Panc1 (cell line): ENCODE measurements around the gene NPHP4. TPM values are rescaled to one million over a fixed set of nuclear protein-coding genes. Genes with fewer than 3 reads are reported as not detected.

Source experiments
- ATAC-seq: fragments of 200-7000 bp; cut with Tn5 transposase; 2 replicates; pipeline ENCODE4 v1.9.1; 2020; ENCODE audit warnings: mild to moderate bottlenecking, moderate library complexity
- BruUV-seq: library from RNA; stranded (reverse); fragments of 400-500 nt; replicated peaks from 2 replicates; lab custom pipeline; 2021; lab: Mats Ljungman, UMichigan
- CTCF ChIA-PET: fragments of 300-600 bp; sonication (Branson Sonifier 250); formaldehyde crosslinking; loops from one replicate; lab custom pipeline; 2022; ENCODE audit warnings: antibody characterized with exemption; lab: Charles Lee
- POLR2A ChIA-PET: fragments of 300-600 bp; sonication (Branson Sonifier 250); formaldehyde crosslinking; loops from one replicate; lab custom pipeline; 2022; ENCODE audit warnings: antibody characterized with exemption; lab: Charles Lee
- DNase-seq: peaks from one replicate; pipeline ENCODE4 v3.0.0-alpha.2; 2010; ENCODE audit warnings: low read depth, low spot score
- H3K27ac ChIP-seq: 2 replicates; pipeline ENCODE4 v1.5.1; 2011; ENCODE audit warnings: mild to moderate bottlenecking, low read length, inconsistent platforms
- H3K27me3 ChIP-seq: fragments of 200-500 bp; sonication (Bioruptor generic); 2 replicates; pipeline ENCODE4 v1.6.0; 2014; ENCODE audit warnings: low read length, inconsistent platforms; ENCODE audit not compliant: control insufficient read depth, insufficient read depth
- H3K36me3 ChIP-seq: fragments of 200-500 bp; sonication (Bioruptor generic); 2 replicates; pipeline ENCODE4 v1.5.1; 2014; ENCODE audit warnings: inconsistent platforms, mild to moderate bottlenecking, low read length, moderate library complexity; ENCODE audit not compliant: control insufficient read depth, insufficient read depth
- H3K4me1 ChIP-seq: 2 replicates; pipeline ENCODE4 v1.5.1; 2011; ENCODE audit warnings: inconsistent platforms, mild to moderate bottlenecking, low read length, moderate library complexity; ENCODE audit not compliant: control insufficient read depth, insufficient read depth
- H3K4me3 ChIP-seq, 2 experiments: 2 replicates each; pipeline ENCODE4 v1.5.1; 2011 to 2012; ENCODE audit warnings: low read depth in 2 of 2, low read length in 2 of 2, mild to moderate bottlenecking in 2 of 2, inconsistent platforms in 1 of 2, moderate library complexity in 1 of 2
- H3K9me3 ChIP-seq: fragments of 200-500 bp; sonication (Bioruptor generic); 2 replicates; pipeline ENCODE4 v1.5.1; 2014; ENCODE audit warnings: low read depth, mild to moderate bottlenecking, inconsistent platforms, low read length, moderate library complexity; ENCODE audit not compliant: control insufficient read depth, insufficient read depth
- CTCF ChIP-seq: fragments of 450-650 bp; IDR thresholded peaks from 2 replicates; pipeline ENCODE4 v1.5.1; 2017; ENCODE audit warnings: mild to moderate bottlenecking
- POLR2AphosphoS5 ChIP-seq: IDR thresholded peaks from 2 replicates; pipeline ENCODE4 v1.6.1; 2012; ENCODE audit warnings: mild to moderate bottlenecking, low read depth, low read length, moderate library complexity
- SIN3A ChIP-seq: IDR thresholded peaks from 2 replicates; pipeline ENCODE4 v1.6.1; 2012; ENCODE audit warnings: low read depth, mild to moderate bottlenecking, low read length, moderate library complexity, borderline replicate concordance; ENCODE audit not compliant: insufficient read depth
- TCF7L2 ChIP-seq: IDR thresholded peaks from 2 replicates; pipeline ENCODE4 v1.6.1; 2011; ENCODE audit warnings: mild to moderate bottlenecking, low read depth, low read length, inconsistent platforms
- in situ Hi-C: cut with HindIII; loops from 2 replicates; pipeline ENCODE4 v1.10.0; 2016; ENCODE audit warnings: low sequenced_read_pairs, low pct_unique_long_range_greater_than_20kb
- intact Hi-C: fragments of 100-400 bp; cut with micrococcal nuclease; formaldehyde crosslinking; loops from one replicate; pipeline ENCODE4 v1.10.0; 2022; ENCODE audit not compliant: unreplicated experiment
- total RNA-seq: library from RNA; stranded (reverse); gene quantifications from one replicate; pipeline ENCODE4 v1.2.1, GENCODE V29; 2021; ENCODE audit not compliant: unreplicated experiment
- TF ChIP-seq, protein P1 (sequence below), 2 experiments: IDR thresholded peaks; 2 replicates each; pipeline ENCODE4 v1.6.1; 2011 to 2012; ENCODE audit warnings: low read depth in 2 of 2, control low read depth in 1 of 2, low read length in 1 of 2, mild to moderate bottlenecking in 1 of 2, moderate library complexity in 1 of 2; ENCODE audit not compliant: insufficient read depth in 1 of 2

The NPHP4 gene
- total RNA-seq, 1 experiment from 2014 or later: 20.1 TPM

DNA sequence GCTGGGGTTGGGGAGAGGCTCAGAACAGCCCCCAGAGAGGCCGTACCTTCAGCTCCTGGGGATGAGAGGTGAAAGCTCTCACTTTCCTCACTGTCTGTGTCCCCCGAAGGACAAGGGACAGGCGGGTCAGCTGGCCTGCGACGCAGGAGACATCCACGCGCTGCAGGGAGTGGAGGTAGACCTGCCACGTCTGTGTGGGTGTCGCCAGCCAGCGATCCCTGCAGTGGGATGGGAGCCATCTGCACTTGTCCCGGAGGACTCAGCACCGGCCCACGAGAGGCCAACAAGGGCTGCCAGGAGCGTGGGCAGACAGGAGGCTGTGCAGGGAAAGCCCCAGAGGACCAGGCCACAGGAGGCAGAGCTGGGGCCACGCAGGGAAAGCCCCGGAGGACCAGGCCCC is 127.2 kb downstream of the NPHP4 start:
- in situ Hi-C loops (no loop called here), intact Hi-C loops (no loop called here)
- DNase-seq: no peak
- no peak overlapping the region for H3K27ac ChIP-seq
- ChIA-PET POLR2A (no interaction called here), CTCF (no interaction called here)
- H3K4me3 ChIP-seq: no peak overlapping the region
- ATAC-seq: no peak
- no peaks in the 10 kb centered on the region for H3K27me3 ChIP-seq
- no peaks in the 10 kb centered on the region for H3K9me3 ChIP-seq
- BruUV-seq: no TSS peak
- peaks cover 2% of the 10 kb centered on the region; the same call in 1 of the 2 replicates for H3K36me3 ChIP-seq
- TF ChIP-seq TCF7L2 (no peak), SIN3A (no peak), POLR2AphosphoS5 (no peak), CTCF (no peak)
- TF ChIP-seq, protein P1, sequence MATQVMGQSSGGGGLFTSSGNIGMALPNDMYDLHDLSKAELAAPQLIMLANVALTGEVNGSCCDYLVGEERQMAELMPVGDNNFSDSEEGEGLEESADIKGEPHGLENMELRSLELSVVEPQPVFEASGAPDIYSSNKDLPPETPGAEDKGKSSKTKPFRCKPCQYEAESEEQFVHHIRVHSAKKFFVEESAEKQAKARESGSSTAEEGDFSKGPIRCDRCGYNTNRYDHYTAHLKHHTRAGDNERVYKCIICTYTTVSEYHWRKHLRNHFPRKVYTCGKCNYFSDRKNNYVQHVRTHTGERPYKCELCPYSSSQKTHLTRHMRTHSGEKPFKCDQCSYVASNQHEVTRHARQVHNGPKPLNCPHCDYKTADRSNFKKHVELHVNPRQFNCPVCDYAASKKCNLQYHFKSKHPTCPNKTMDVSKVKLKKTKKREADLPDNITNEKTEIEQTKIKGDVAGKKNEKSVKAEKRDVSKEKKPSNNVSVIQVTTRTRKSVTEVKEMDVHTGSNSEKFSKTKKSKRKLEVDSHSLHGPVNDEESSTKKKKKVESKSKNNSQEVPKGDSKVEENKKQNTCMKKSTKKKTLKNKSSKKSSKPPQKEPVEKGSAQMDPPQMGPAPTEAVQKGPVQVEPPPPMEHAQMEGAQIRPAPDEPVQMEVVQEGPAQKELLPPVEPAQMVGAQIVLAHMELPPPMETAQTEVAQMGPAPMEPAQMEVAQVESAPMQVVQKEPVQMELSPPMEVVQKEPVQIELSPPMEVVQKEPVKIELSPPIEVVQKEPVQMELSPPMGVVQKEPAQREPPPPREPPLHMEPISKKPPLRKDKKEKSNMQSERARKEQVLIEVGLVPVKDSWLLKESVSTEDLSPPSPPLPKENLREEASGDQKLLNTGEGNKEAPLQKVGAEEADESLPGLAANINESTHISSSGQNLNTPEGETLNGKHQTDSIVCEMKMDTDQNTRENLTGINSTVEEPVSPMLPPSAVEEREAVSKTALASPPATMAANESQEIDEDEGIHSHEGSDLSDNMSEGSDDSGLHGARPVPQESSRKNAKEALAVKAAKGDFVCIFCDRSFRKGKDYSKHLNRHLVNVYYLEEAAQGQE (IDR thresholded peaks at IDR 0.05; ENCODE audit: insufficient read depth in 1 of 2, low read depth in 2 of 2, low read length in 1 of 2): no peak
- H3K4me1 ChIP-seq: no peaks in the 10 kb centered on the region

GRCh38 chr1:5864256-5864655 is 128.0 kb downstream of the NPHP4 start:
- TF ChIP-seq CTCF (no peak), POLR2AphosphoS5 (no peak), TCF7L2 (no peak), SIN3A (no peak)
- TF ChIP-seq, protein P1 (IDR thresholded peaks at IDR 0.05; ENCODE audit: insufficient read depth in 1 of 2, low read depth in 2 of 2, low read length in 1 of 2): no peak
- no peak overlapping the region for H3K27ac ChIP-seq
- in situ Hi-C loops (no loop called here), intact Hi-C loops (no loop called here)
- H3K9me3 ChIP-seq: no peaks in the 10 kb centered on the region
- CTCF ChIA-PET: interaction anchor here (0.6 kb wide), 1 partner anchor 1950 kb away, joined by 9 read pairs; no protein-coding TSS in a partner anchor
- POLR2A ChIA-PET: no interaction called here
- no peaks in the 10 kb centered on the region for H3K4me1 ChIP-seq
- H3K27me3 ChIP-seq: no peaks in the 10 kb centered on the region
- no peak overlapping the region for H3K4me3 ChIP-seq
- ATAC-seq: no peak
- DNase-seq: no peak
- H3K36me3 ChIP-seq: peaks cover 2% of the 10 kb centered on the region; the same call in 1 of the 2 replicates
- BruUV-seq: no TSS peak
